GM11168 (cell line): ENCODE data around the gene SPECC1.

ENCODE experiments used
- in situ Hi-C: fragments of 300-500 bp; cut with MboI; formaldehyde crosslinking; loops from one replicate; pipeline ENCODE4 v1.12.0; 2022; ENCODE audit warnings: low sequenced_read_pairs; ENCODE audit not compliant: unreplicated experiment

SPECC1 gene

GRCh38 chr17:20282526-20283308 is 273.6 kb downstream of the SPECC1 start:
- in situ Hi-C loops, result no loop called here

DNA sequence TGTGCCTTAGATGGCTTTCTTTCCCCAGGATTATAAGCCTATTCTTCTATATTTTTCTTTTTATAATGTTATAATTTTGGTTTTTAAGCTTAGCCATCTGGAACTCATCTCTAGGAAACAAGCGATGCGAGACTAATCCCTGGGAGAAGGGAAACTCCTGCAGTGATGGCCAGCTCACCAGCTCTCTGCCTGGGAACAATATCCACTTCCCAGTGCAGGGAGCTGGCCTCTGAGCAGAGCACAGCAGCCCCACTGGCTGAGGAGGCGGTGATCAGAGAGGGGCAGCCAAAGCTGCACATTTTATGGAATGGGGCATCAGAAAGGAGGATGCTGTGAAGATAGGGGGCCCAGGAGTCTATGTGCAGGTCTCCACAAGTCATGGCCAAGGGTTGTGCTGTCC is 274.9 kb downstream of the SPECC1 start:
- in situ Hi-C loops, result no loop called here

DNA sequence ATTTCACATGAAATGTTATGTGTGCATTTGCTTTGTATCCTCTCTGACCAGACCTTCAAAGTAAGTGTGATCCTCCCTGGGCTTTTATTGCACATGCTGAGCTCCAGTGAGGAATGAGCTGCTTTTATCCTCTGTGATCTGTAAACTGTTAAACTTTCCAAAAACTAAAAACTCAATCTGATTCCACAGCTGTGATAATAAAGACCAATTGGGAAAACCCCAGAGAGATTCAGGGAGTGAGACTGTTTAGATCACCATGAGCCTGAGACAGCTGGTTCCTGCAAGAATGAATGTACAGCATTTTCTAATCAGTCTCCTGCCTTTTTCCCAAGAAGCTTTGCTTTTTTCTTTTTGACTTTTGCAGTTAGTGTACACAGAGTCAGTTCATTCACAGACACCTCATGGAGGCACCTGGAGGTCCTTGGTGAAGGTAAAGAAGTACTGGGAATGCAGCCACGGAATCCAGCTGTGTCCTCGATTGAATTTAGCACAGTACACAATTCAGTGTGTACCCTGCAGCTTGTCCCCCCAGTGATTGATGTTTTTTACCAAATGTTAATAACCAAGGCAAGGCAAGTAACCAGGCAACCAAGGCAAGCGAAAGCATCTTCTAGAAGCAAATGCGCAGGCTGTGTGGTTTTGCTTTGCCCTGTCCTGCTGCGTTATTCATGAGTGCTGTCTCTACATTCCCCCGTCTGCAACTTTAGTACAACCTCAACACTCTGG is 275.6 kb downstream of the SPECC1 start:
- in situ Hi-C loops, result no loop called here

GRCh38 chr17:20289984-20290383 is 280.8 kb downstream of the SPECC1 start:
- in situ Hi-C loops, result no loop called here

GRCh38 chr17:20291853-20292252 is 282.7 kb downstream of the SPECC1 start:
- in situ Hi-C loops, result no loop called here

GRCh38 chr17:20293501-20293900 is 284.3 kb downstream of the SPECC1 start:
- in situ Hi-C loops, result no loop called here

DNA sequence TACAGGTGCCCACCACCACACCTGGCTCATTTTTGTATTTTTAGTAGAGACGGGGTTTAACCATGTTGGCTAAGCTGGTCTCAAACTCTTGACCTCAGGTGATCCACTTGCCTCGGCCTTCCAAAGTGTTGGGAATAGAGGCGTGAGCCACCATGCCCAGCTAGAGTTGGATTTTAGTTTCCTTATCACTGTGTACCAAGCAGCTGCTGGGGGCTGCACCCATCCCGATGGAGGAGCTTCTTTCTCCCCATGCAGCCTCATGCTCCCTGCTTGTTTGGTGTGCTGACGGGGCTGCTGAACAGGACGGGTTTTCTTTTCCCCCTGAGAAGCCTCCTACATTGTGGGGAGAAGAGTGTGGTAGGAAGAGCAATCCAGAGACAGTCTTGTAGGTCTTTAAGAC is 285.0 kb downstream of the SPECC1 start:
- in situ Hi-C loops, result no loop called here

GRCh38 chr17:20299013-20299412 is 289.9 kb downstream of the SPECC1 start:
- in situ Hi-C loops, result no loop called here

GRCh38 chr17:20300436-20300934 is 291.3 kb downstream of the SPECC1 start:
- in situ Hi-C loops, result loop anchor here (25.0 kb wide), 1 partner anchor 313 kb away; the partner anchor contains the start of gene AKAP10

- in situ Hi-C loops, result loop anchor here (25.0 kb wide), 1 partner anchor 315 kb away; the partner anchor contains the start of gene AKAP10
These were observed 293.2 kb downstream of the SPECC1 start for GRCh38 chr17:20302246-20302917.

- in situ Hi-C loops, result loop anchor here (25.0 kb wide), 1 partner anchor 318 kb away; the partner anchor contains the start of gene AKAP10
These were observed 295.8 kb downstream of the SPECC1 start for GRCh38 chr17:20304961-20305360.

DNA sequence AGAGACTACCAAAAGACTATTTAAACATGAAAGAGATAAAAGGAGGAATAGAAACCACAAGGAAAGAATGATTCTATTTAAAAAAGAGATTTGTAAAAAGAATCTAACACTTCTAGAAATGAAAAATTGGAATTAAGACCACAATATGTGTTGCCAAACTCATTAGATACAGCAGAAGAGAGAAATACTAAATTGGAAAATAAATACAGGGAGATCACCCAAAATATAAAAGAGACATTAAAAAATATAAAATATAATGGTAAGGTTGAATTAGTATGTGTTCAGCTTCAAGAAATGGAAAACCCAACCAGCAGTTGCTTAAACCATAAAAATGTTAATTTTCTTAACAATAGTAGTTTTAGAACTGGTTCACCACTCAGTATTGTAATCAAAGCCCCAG is 297.8 kb downstream of the SPECC1 start:
- in situ Hi-C loops, result loop anchor here (25.0 kb wide), 1 partner anchor 320 kb away; the partner anchor contains the start of gene AKAP10

DNA sequence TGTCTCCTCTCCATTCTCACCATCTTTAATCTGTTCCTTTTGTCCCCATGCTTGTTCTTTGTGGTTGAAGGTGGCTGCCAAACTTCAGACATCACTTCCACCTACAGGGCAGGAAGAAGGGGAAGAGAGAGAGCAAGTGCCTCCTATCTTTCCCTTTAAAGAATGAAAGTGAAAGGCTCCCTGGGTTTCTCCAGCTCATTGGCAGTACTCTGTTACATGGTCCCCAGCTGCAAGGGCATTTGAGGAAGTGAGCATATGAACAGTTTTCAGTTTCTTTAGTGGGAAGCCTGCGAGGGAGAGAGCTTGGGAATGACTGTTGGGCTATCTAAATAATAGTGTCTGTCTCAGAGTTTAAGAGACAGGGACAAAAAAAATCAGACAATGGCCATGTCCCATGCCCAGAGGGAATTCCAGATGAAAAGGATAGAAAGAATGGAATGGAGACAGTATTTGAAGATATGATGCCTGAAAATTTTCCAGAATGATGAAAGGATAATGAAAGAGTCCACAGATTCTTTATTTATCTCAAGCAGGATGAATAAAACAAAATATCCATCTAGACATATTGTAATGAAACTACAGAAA is 298.3 kb downstream of the SPECC1 start:
- in situ Hi-C loops, result loop anchor here (25.0 kb wide), 1 partner anchor 320 kb away; the partner anchor contains the start of gene AKAP10

- in situ Hi-C loops, result loop anchor here (10.0 to 25.0 kb wide), 2 partner anchors 86 to 323 kb away; partner anchors contain the start of gene AKAP10
These were observed 301.3 kb downstream of the SPECC1 start for GRCh38 chr17:20310481-20310880.

GRCh38 chr17:20313306-20313705 is 304.1 kb downstream of the SPECC1 start:
- in situ Hi-C loops, result loop anchor here (10.0 to 25.0 kb wide), 2 partner anchors 89 to 326 kb away; partner anchors contain the start of gene AKAP10

GRCh38 chr17:20313891-20314290 is 304.7 kb downstream of the SPECC1 start:
- in situ Hi-C loops, result loop anchor here (10.0 to 25.0 kb wide), 2 partner anchors 89 to 327 kb away; partner anchors contain the start of gene AKAP10

DNA sequence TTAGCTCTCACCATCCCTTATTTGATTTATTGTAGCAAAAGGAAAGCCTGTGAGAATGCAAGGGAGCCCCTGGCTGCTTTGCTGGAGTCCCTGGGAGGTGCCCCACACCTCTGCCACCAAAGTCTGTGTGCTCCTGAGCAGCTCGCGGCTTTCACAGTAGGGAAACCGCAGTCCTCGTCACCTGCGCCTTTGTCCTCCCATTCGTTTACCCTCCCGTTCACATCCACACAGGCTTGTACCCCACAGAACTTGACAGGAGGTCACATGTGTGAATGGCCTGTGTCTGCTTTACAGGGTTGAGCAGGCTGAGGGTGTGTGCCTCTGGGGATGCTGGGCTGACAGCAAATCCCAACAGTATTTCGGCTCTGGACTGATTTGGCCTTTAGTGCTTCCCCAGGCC is 305.7 kb downstream of the SPECC1 start:
- in situ Hi-C loops, result loop anchor here (5.0 to 25.0 kb wide), 3 partner anchors 90 to 328 kb away; partner anchors contain the start of gene AKAP10

- in situ Hi-C loops, result loop anchor here (5.0 to 25.0 kb wide), 3 partner anchors 91 to 328 kb away; partner anchors contain the start of gene AKAP10
These were observed 306.2 kb downstream of the SPECC1 start for GRCh38 chr17:20315311-20315710.

DNA sequence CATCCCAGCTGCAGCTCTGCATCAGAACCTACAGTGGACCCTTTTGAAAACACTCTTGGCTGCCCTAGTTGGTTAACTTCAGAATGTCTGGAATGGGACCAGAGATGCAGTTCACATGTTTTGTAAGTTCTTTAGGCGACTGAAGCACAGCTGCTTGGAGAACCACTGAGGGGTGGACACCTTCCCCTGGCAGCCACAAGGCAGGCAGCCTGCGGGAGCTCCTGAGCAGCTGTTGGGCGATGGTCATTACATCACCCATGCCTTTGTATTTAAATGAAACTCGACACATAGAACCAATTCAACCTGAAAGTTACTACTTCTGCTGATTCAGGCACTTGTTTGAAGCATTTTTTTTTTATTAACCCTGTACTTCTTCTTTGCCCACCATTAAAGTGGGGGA is 306.7 kb downstream of the SPECC1 start:
- in situ Hi-C loops, result loop anchor here (5.0 to 25.0 kb wide), 3 partner anchors 91 to 329 kb away; partner anchors contain the start of gene AKAP10
